HFFc6 (cell line): Measurements from ENCODE around the gene SMIM17. TPM values are rescaled to one million over a fixed set of nuclear protein-coding genes. Genes with fewer than 3 reads are reported as not detected.
"Not testable (repeated sequence)": the region's sequence is repeated elsewhere in the genome, so short reads cannot be mapped to it uniquely, and the experiment has no call there.

Source experiments
- DNase-seq: peaks from one replicate; pipeline ENCODE4 v3.0.0-alpha.2; 2018
- H3K27ac Mint-ChIP-seq: 2 replicates; pipeline ENCODE4 v1.8.0; 2020; ENCODE audit warnings: mild to moderate bottlenecking, mixed read lengths
- H3K27me3 Mint-ChIP-seq: 2 replicates; pipeline ENCODE4 v1.8.0; 2021; ENCODE audit warnings: mild to moderate bottlenecking, moderate library complexity, mixed read lengths; ENCODE audit not compliant: insufficient read depth
- H3K36me3 Mint-ChIP-seq: 2 replicates; pipeline ENCODE4 v1.8.0; 2021; ENCODE audit warnings: low read depth, mixed read lengths
- H3K4me1 Mint-ChIP-seq: 2 replicates; pipeline ENCODE4 v1.8.0; 2020; ENCODE audit warnings: low read depth, mixed read lengths
- H3K4me3 Mint-ChIP-seq: 2 replicates; pipeline ENCODE4 v1.8.0; 2020; ENCODE audit warnings: mild to moderate bottlenecking, moderate library complexity, mixed read lengths
- H3K9me3 Mint-ChIP-seq: 2 replicates; pipeline ENCODE4 v1.8.0; 2020; ENCODE audit warnings: mild to moderate bottlenecking, mixed read lengths
- CTCF ChIP-seq: fragments of 200-600 bp; sonication (generic); IDR thresholded peaks from 2 replicates; pipeline ENCODE4 v1.5.0; 2021; ENCODE audit warnings: antibody characterized with exemption, mild to moderate bottlenecking
- total RNA-seq, 6 experiments: library from RNA; stranded (reverse); fragmentation: NEBNext Ultra II Directional; extraction: Animal tissue kit (Norgen Biotek cat#: 25700); gene quantifications; 2 replicates in 1 of 6; 3 replicates in 5 of 6; pipeline ENCODE4 v1.2.3, GENCODE V29; 2021

Gene SMIM17
- total RNA-seq, 6 experiments from 2014 or later, result 0.21 TPM; not detected in 4

- H3K4me1 Mint-ChIP-seq, result no peaks in the 10 kb centered on the region
- no peak within 1 kb of the TSS for H3K27ac Mint-ChIP-seq
- no peaks in the 10 kb centered on the region for H3K27me3 Mint-ChIP-seq
- H3K36me3 Mint-ChIP-seq, result peaks cover 10% of the 10 kb centered on the region; the same call in 1 of the 2 replicates
- H3K9me3 Mint-ChIP-seq, result peaks cover 53% of the 10 kb centered on the region
- no peak within 1 kb of the TSS for H3K4me3 Mint-ChIP-seq
- no peak for DNase-seq
- TF ChIP-seq CTCF, result no peak
Measured at GRCh38 chr19:56671613-56671994, 28.6 kb downstream of the SMIM17 start, which contains the start of gene ZNF835. Gene ZNF835 (minus strand): TSS chr19:56671757. CDS start chr19:56665198, 6,559 bp downstream.

GRCh38 chr19:56672610-56673009, 29.7 kb downstream of the SMIM17 start:
- not testable (repeated sequence) for H3K4me1 Mint-ChIP-seq, DNase-seq, H3K27me3 Mint-ChIP-seq, H3K27ac Mint-ChIP-seq, H3K4me3 Mint-ChIP-seq
- peaks cover 15% of the 10 kb centered on the region; the same call in 1 of the 2 replicates for H3K36me3 Mint-ChIP-seq
- H3K9me3 Mint-ChIP-seq, result peaks cover 48% of the 10 kb centered on the region

GRCh38 chr19:56678205-56678604, 35.2 kb downstream of the SMIM17 start:
- Mint-ChIP-seq H3K4me1 (no peaks in the 10 kb centered on the region), H3K36me3 (peaks cover 6% of the 10 kb centered on the region; the same call in 1 of the 2 replicates), H3K9me3 (peaks cover 52% of the 10 kb centered on the region), H3K4me3 (no peak overlapping the region), H3K27me3 (peaks cover 2% of the 10 kb centered on the region; the same call in 1 of the 2 replicates), H3K27ac (no peak overlapping the region)
- no peak for DNase-seq
- no peak for TF ChIP-seq CTCF

- no peak for TF ChIP-seq CTCF
- Mint-ChIP-seq H3K36me3 (peaks cover 9% of the 10 kb centered on the region; the same call in 1 of the 2 replicates), H3K4me3 (no peak overlapping the region), H3K4me1 (no peaks in the 10 kb centered on the region), H3K9me3 (peaks cover 68% of the 10 kb centered on the region), H3K27ac (no peak overlapping the region), H3K27me3 (peaks cover 2% of the 10 kb centered on the region)
- DNase-seq, result no peak
Measured at GRCh38 chr19:56681702-56682101, 38.7 kb downstream of the SMIM17 start.

DNA sequence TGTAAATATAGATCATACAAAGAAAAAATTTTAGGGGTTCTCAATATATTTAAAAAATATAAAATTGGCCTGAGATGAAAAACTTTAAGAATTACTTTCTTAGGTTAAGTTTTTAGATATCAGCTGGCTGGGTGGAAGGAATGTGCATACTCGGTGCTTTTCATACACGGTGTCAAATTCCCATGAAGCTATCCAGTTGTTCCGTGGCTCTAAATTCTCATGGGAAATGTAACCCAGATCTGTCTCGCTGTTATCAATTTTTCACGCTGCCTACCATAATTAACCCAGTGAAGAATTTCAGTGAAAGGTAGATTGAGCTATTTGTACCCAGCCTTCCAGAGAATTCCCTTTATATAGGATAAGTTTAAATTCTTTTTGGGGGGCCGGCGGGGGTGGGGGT, 40.2 kb downstream of the SMIM17 start:
- Mint-ChIP-seq H3K36me3 (peaks cover 5% of the 10 kb centered on the region; the same call in 1 of the 2 replicates), H3K4me1 (no peaks in the 10 kb centered on the region), H3K27ac (no peak overlapping the region), H3K27me3 (peaks cover 3% of the 10 kb centered on the region), H3K4me3 (no peak overlapping the region), H3K9me3 (peaks cover 70% of the 10 kb centered on the region)
- DNase-seq, result no peak
- TF ChIP-seq CTCF, result no peak

DNA sequence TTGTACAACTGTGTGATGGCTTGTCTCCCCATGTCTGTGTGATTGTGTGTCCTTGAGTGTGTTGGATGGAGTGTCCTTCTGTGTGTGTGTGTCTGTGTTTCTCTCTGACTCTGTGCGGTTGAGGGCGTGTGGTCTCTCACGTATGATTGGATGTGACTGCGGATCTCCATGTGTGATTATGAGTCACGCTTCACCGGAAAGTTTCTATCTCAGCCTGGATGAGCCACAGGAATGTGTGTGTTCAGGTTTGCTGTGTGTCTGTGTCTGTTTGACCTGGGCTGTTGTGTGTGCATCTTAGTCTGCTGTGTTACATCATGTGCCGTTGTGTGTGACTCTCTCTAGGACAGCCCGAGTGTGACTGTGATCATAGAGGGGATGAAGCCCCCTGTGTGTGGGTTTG, 44.1 kb downstream of the SMIM17 start:
- no peak for DNase-seq
- no peak overlapping the region for H3K4me3 Mint-ChIP-seq
- H3K9me3 Mint-ChIP-seq, result peaks cover 49% of the 10 kb centered on the region
- no peaks in the 10 kb centered on the region for H3K4me1 Mint-ChIP-seq
- H3K36me3 Mint-ChIP-seq, result peaks cover 5% of the 10 kb centered on the region; the same call in 1 of the 2 replicates
- no peak for TF ChIP-seq CTCF
- peaks cover 1% of the 10 kb centered on the region for H3K27me3 Mint-ChIP-seq
- no peak overlapping the region for H3K27ac Mint-ChIP-seq
